Measurements from ENCODE around the gene MT1X. TPM values are rescaled to one million over a fixed set of nuclear protein-coding genes. Genes with fewer than 3 reads are reported as not detected.
A peak's percentile ranks its signal among the peaks of the same experiment; 100 is the strongest.

The MT1X gene
- 21.9 TPM for total RNA-seq

GRCh38 chr16:56681939-56682702, at the start of gene MT1X:
TSS of gene MT1X (plus strand) at chr16:56682470. CDS start at chr16:56682541, 71 bp downstream.
- ATAC-seq (peak; percentile 99), DNase-seq (ENCODE audit: low spot score) (peak; percentile 92)
- intact Hi-C loops (cut with DNase I): no loop called here

DNA sequence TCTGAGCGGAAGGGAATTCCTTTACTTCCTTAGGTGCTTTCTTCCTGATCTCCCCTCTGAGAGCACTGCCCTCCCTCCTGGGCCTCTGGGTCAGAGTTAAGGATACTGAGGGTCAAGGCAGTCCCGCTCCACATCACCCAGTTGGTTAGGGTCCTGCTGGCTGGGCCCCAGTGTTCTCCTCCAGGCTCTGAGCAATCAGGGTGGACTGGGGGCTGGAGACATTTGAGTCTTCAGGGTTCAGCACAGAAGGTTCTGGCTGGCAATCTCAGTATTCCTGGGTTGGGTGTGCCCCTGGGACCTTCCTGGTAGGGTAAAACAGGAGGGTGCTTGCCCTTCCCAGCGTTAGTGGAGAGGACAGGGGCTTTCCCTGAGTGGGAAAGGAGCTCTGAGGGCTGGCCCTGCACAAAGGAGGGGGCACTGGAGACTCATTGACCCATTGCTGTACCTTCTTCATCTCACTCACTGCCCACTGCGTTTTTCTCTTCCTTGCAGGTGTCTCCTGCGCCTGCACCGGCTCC, 49.4 kb upstream of the MT1X start:
- DNase-seq (ENCODE audit: low spot score): peak; percentile 51
- intact Hi-C loops (cut with DNase I): no loop called here
- peak; percentile 5 for ATAC-seq

DNA sequence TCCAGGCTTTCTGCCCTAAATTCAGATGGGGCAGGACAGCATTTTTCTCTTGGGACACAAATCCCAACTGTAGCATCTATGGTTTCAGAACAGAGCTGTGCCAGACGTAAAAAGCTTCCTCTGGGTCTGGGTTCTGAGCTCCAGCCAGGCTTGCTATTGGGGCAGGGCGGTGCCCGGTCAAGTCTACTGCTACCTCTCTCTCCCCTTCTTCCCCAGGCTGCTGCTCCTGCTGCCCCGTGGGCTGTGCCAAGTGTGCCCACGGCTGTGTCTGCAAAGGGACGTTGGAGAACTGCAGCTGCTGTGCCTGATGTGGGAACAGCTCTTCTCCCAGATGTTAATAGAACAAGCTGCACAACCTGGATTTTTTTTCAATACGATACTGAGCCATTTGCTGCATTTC, 48.7 kb upstream of the MT1X start:
- ATAC-seq (no peak), DNase-seq (ENCODE audit: low spot score) (peak; percentile 44)
- intact Hi-C loops (cut with DNase I): no loop called here

- intact Hi-C loops (cut with DNase I): no loop called here
- DNase-seq (ENCODE audit: low spot score) (peak; percentile 53), ATAC-seq (no peak)
Observed at GRCh38 chr16:56634715-56635440, 47.4 kb upstream of the MT1X start.

DNA sequence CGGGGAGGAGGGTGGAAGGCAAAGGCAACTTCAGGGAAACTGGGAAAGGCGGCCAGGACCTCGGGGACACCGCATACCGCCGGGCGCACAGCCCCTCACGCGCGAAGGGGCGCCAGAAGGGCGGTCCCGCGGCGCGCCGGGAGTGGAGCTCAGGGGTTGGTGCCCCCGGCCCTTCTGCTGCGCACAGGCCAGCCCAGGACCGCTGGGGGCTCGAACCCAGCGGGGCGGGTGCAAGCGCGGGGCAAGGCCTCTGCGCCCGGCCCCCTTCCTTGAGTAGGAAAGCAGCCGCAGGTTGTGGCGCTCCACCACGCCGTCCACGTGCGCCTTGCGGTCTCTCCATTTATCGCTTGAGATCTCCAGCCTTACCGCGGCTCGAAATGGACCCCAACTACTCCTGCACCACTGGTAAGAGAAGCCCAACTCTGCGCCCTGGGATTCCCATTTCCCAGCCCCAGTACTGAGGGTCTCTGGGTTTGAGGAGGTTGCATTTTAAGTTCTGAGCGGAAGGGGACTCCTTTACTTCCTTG, 46.8 kb upstream of the MT1X start:
- ATAC-seq: no peak
- intact Hi-C loops (cut with DNase I): no loop called here
- no peak for DNase-seq (ENCODE audit: low spot score)

GRCh38 chr16:56636616-56637413, 45.5 kb upstream of the MT1X start:
- no peak for ATAC-seq
- DNase-seq (ENCODE audit: low spot score): peak; percentile 27
- intact Hi-C loops (cut with DNase I): no loop called here

DNA sequence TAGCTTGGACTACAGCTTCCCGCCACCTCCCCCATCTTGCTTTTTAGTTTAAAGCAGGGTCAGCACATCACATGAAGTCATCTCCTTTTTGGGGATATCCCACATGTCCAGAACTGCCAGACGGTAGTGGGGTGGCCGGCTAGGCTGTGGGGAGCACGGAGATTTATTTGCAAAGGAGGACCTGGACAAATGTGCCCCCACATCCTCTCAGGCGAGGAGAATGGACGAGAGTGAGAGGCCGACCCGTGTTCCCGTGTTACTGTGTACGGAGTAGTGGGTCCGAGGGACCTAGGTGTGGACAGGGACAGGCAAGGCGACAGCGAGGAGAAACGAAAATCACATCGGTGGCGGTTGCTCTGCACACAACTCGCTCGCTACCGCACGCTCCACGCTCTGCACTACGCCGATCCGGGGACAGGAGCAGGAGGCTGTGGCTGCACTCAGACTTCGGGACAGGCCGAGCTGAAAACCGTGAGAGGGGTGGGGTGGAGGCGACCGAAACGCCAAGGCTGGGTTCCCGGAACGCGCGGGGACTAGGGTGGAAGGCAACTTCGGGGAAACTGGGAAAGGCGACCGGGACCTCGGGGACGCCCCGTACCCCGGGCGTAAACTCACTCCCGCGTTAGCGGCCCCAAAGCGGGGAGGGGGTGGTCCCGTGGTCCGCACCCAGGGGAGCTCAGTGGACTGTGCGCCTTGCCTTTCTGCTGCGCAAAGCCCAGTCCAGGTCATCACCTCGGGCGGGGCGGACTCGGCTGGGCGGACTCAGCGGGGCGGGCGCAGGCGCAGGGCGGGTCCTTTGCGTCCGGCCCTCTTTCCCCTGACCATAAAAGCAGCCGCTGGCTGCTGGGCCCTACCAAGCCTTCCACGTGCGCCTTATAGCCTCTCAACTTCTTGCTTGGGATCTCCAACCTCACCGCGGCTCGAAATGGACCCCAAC, 44.2 kb upstream of the MT1X start, which contains the start of gene MT1A:
Gene MT1A, plus strand, starts transcription at position 853 of the 937 bp plus-strand sequence. Its CDS starts 73 bp downstream, at position 926.
- ATAC-seq (peak; percentile 88), DNase-seq (ENCODE audit: low spot score) (peak; percentile 87)
- intact Hi-C loops (cut with DNase I): no loop called here

DNA sequence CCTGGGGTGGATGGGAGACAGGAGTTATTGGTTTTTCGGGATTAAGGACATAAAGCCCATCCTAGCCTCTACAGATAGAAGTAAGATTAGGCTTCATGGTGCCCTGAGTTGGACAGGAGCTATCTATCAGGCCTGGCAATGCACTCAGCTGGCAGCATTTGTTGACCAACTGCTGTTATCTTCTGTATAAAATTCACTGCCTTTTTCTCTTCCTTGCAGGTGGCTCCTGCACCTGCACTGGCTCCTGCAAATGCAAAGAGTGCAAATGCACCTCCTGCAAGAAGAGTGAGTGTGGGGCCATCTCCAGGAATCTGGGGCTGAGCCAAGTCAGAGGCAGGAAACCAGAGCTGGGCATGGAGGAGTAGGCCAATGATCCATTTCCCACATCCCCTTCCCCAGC, 43.2 kb upstream of the MT1X start:
- DNase-seq (ENCODE audit: low spot score) (peak; percentile 45), ATAC-seq (no peak)
- intact Hi-C loops (cut with DNase I): no loop called here

DNA sequence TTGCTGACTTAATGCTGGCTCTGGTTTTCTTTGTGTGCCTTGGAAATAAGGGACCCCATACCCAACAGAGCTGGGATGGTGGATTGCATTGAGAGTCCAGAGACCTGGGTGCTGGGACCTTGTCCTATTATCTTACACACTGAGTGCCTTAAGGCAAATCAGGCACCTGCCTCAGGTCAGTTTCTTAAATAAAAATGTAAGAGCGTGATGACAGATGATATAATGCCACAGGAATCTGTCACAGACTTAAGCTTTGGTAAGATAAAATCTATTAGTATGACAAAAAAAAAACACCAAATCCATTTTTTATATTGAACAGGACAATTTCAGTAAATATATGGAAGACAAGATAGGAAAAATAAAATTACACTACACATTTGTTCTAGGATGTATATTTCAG, 42.2 kb upstream of the MT1X start:
- ATAC-seq (no peak), DNase-seq (ENCODE audit: low spot score) (no peak)
- intact Hi-C loops (cut with DNase I): no loop called here

GRCh38 chr16:56641166-56641565, 41.1 kb upstream of the MT1X start:
- ATAC-seq: no peak
- intact Hi-C loops (cut with DNase I): no loop called here

GRCh38 chr16:56643080-56643778, 39.0 kb upstream of the MT1X start:
- peak; percentile 90 for ATAC-seq
- intact Hi-C loops (cut with DNase I): no loop called here
- DNase-seq (ENCODE audit: low spot score): peak; percentile 75

More at GRCh38 chr16:56641166-56641565, 41.1 kb upstream of the MT1X start:
- DNase-seq (ENCODE audit: low spot score): no peak

- ATAC-seq: no peak
- intact Hi-C loops (cut with DNase I): no loop called here
- DNase-seq (ENCODE audit: low spot score): no peak
Observed at GRCh38 chr16:56643833-56644232, 38.4 kb upstream of the MT1X start.

DNA sequence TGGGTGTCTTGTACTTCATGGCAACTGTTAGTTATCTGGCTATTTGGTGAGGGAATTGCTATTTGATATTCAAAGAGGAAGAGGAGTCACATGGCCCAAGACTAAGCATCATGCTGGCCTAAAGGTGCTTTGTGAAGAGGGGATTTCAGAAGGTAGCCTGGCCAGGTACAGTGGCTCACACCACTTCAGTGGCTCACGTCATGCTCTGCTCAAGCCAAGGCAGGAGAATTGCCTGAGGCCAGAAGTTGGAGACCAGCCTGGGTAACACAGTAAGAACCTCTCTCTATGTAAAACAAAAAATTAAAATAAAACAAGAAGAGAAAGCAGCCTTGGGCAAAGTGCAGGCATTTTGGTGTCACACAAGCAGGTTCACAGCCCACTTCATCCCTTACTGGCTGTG, 37.0 kb upstream of the MT1X start:
- ATAC-seq (no peak), DNase-seq (ENCODE audit: low spot score) (no peak)
- intact Hi-C loops (cut with DNase I): no loop called here

GRCh38 chr16:56645838-56646237, 36.4 kb upstream of the MT1X start:
- DNase-seq (ENCODE audit: low spot score) (no peak), ATAC-seq (no peak)
- intact Hi-C loops (cut with DNase I): no loop called here

DNA sequence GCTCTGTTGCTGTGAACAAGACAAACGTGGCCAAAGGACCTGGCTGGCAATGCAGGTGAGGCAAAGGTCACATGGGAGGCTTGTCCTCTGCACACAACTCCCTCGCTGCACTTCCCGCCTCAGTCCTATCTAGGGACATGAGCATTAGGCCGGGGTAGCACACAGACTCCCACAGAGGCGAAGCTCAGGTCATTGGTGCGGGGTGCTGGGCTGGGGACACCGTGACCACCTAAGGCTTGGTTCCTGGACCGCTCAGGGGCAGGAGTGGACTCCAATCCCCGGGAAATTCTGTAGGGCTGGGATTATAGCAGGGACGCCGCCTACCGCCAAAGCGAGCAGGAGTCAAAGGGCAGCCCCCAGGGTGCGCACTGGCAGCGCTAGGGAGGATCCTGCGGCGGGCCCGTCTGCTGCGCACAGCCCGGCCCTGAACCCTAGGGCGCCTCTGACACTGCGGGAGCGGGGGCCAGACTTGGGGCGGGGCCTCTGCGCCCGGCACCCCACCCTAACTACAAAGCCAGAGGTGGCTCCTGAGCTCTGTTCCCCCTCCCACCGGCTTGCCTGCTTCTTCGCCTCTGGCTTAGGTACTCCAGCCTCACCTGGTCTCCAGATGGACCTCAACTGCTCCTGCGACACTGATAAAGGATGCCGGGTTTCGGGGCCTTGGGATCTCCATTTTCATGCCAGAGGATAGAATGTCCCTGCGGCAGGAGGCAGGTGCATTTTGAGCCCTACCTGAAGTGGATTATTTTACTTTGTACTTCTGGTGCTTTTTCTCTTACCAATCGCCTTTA, 34.4 kb upstream of the MT1X start:
- ATAC-seq (no peak), DNase-seq (ENCODE audit: low spot score) (no peak)
- intact Hi-C loops (cut with DNase I): no loop called here

DNA sequence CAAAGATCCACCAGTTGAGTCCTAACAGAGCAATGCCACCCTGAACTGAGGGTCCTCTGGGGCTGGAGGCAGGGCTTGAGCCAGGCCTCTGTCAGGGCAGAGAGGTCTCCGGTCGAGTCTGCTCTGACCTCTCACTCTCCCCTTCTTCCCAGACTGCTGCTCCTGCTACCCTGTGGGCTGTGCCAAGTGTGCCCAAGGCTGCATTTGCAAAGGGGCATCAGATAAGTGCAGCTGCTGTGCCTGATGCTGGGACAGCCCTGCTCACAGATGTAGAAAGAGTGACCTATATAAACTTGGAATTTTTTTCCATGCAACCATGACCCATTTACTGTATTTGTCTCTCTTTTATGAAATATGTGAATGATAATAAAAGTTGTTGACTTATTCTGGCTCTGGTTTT, 33.0 kb upstream of the MT1X start:
- ATAC-seq (no peak), DNase-seq (ENCODE audit: low spot score) (no peak)
- intact Hi-C loops (cut with DNase I): no loop called here

- ATAC-seq: no peak
- intact Hi-C loops (cut with DNase I): no loop called here
Observed at GRCh38 chr16:56649820-56650219, 32.5 kb upstream of the MT1X start.

More at GRCh38 chr16:56649820-56650219, 32.5 kb upstream of the MT1X start:
- no peak for DNase-seq (ENCODE audit: low spot score)

Measured in sciatic nerve (tissue), 2 donors.